T-helper 1 cell treated with Interleukin-12 subunit alpha and Interleukin-12 subunit beta and Interleukin-4 antibody, amounts not matched to agents 30 μg/mL and 1 μg/mL, for 36 hours (primary cell): ENCODE data around the gene MMP10.
"Not testable (repeated sequence)": the region's sequence is repeated elsewhere in the genome, so short reads cannot be mapped to it uniquely, and the experiment has no call there.

Experiments
- H3K27ac Mint-ChIP-seq: one replicate; pipeline ENCODE4 v1.8.0; 2021; ENCODE audit warnings: mild to moderate bottlenecking, mixed read lengths
- H3K27me3 Mint-ChIP-seq: one replicate; pipeline ENCODE4 v1.8.0; 2021; ENCODE audit warnings: low read depth, mixed read lengths
- H3K36me3 Mint-ChIP-seq: one replicate; pipeline ENCODE4 v1.8.0; 2021; ENCODE audit warnings: low read depth, mixed read lengths
- H3K4me1 Mint-ChIP-seq: one replicate; pipeline ENCODE4 v1.8.0; 2021; ENCODE audit warnings: low read depth, mixed read lengths
- H3K4me3 Mint-ChIP-seq: one replicate; pipeline ENCODE4 v1.8.0; 2021; ENCODE audit warnings: mild to moderate bottlenecking, moderate library complexity, mixed read lengths
- H3K9me3 Mint-ChIP-seq: one replicate; pipeline ENCODE4 v1.8.0; 2021; ENCODE audit warnings: mixed read lengths

MMP10 gene

DNA sequence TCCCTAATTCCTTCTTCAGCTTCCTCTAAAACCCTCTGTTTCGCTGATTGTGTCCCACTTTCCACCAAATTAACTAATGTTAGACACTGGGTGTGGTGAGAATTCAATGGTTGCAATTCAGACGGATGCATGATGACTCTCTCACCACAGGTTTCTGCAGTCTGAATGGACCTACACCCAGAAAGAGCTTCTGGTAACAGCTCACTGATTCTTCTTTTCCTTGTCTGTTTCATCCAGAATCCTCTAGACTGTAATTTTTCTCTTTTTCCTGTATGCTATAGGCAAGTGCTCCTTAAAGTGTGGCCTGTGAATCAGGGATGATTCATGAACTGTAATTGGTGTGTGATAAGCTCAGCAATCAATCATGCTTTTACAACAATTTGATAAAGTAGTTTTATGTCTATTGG, 18.1 kb downstream of the MMP10 start:
- H3K9me3 Mint-ChIP-seq: no peaks in the 10 kb centered on the region
- peaks cover 4% of the 10 kb centered on the region for H3K27me3 Mint-ChIP-seq
- no peak overlapping the region for H3K4me3 Mint-ChIP-seq
- H3K36me3 Mint-ChIP-seq: no peaks in the 10 kb centered on the region
- H3K27ac Mint-ChIP-seq: no peak overlapping the region
- H3K4me1 Mint-ChIP-seq: no peaks in the 10 kb centered on the region

GRCh38 chr11:102761646-102762238, 18.7 kb downstream of the MMP10 start:
- H3K4me1 Mint-ChIP-seq: no peaks in the 10 kb centered on the region
- peaks cover 4% of the 10 kb centered on the region for H3K27me3 Mint-ChIP-seq
- H3K9me3 Mint-ChIP-seq: no peaks in the 10 kb centered on the region

DNA sequence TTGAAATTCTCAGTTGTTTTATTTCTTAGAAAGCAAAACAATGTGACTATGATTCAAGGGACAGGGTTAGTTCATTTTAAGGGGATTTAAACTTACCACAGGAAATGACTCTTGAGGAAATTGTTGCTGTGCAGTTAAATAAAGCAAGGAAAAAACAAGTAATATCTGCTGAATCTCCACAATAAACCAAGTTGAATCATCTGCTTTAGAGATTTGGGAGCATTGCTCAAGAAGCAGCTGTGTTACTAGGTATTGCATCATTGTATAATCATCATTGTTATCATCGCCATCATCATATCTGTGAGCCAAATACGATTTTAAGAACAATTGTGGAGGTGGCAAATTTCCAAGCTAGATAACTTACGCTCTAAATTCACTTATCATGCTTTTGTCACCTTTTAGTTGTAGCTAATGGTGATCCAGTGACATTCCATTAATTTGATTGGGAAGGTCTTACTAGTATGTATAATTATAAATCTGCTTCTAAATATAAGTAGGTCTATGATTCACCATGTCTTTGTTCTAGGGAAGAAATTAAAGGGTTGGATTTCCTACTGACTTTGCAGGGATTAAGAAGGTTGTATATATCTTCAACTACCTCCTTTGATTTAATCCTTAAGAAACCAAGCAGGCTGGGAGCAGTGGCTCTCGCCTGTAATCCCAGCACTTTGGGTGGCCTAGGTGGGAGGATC, 19.9 kb downstream of the MMP10 start:
- Mint-ChIP-seq H3K4me3 (no peak overlapping the region), H3K27me3 (peaks cover 7% of the 10 kb centered on the region), H3K36me3 (no peaks in the 10 kb centered on the region), H3K4me1 (no peaks in the 10 kb centered on the region), H3K27ac (no peak overlapping the region), H3K9me3 (no peaks in the 10 kb centered on the region)

More at GRCh38 chr11:102761646-102762238, 18.7 kb downstream of the MMP10 start:
- no peak overlapping the region for H3K27ac Mint-ChIP-seq
- no peaks in the 10 kb centered on the region for H3K36me3 Mint-ChIP-seq
- H3K4me3 Mint-ChIP-seq: no peak overlapping the region

GRCh38 chr11:102757823-102758549, 22.4 kb downstream of the MMP10 start:
- no peak overlapping the region for H3K4me3 Mint-ChIP-seq
- no peaks in the 10 kb centered on the region for H3K4me1 Mint-ChIP-seq
- H3K27ac Mint-ChIP-seq: no peak overlapping the region
- no peaks in the 10 kb centered on the region for H3K36me3 Mint-ChIP-seq
- peaks cover 14% of the 10 kb centered on the region for H3K27me3 Mint-ChIP-seq
- H3K9me3 Mint-ChIP-seq: no peaks in the 10 kb centered on the region

DNA sequence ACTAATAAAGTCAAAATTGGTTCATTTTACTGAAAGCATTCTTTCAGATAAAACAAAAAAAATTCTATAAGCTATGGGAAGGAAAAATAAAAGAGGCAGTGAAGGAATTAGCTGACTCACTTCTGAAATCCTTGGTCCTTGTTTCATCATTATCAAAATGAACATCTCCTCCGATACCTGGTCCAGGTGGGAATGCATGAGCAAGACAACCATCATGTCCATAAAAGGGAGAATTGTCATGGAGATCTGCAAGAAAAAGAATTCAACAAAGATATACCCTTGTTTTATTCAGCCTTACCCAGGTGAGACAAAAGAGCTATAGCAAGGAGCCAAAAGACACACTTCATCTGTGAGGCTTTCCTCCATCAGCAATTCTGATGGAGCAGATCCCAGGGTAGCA, 27.2 kb downstream of the MMP10 start:
- Mint-ChIP-seq H3K36me3 (no peaks in the 10 kb centered on the region), H3K9me3 (no peaks in the 10 kb centered on the region), H3K4me1 (no peaks in the 10 kb centered on the region), H3K27me3 (peaks cover 20% of the 10 kb centered on the region), H3K27ac (no peak overlapping the region), H3K4me3 (no peak overlapping the region)

DNA sequence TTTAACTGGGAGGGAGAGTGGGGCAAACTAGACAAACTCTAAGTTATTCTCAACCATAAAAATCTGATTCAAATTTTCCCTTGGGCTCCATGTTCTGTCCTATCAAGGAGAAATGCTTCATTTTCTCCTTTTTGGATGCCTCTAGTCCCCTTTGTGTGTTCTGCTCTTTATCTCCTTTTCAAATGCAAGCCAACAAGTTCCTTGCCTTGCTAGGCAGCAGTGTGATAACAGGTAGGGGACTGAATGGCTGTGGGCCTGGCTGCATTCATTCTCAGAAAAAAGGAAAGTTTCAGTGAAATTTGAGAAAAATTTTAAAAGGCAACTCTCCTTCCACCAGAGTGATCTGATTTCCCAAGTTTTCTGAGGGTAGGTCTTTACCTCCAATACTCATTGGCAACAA, 28.8 kb downstream of the MMP10 start:
- Mint-ChIP-seq H3K36me3 (no peaks in the 10 kb centered on the region), H3K27ac (no peak overlapping the region), H3K4me3 (no peak overlapping the region), H3K9me3 (no peaks in the 10 kb centered on the region), H3K27me3 (peaks cover 20% of the 10 kb centered on the region), H3K4me1 (no peaks in the 10 kb centered on the region)

GRCh38 chr11:102749101-102749722, 31.2 kb downstream of the MMP10 start:
- no peak overlapping the region for H3K4me3 Mint-ChIP-seq
- H3K9me3 Mint-ChIP-seq: no peaks in the 10 kb centered on the region
- H3K27ac Mint-ChIP-seq: no peak overlapping the region
- H3K27me3 Mint-ChIP-seq: peaks cover 13% of the 10 kb centered on the region
- H3K4me1 Mint-ChIP-seq: no peaks in the 10 kb centered on the region
- H3K36me3 Mint-ChIP-seq: no peaks in the 10 kb centered on the region

- H3K9me3 Mint-ChIP-seq, H3K4me1 Mint-ChIP-seq, H3K27ac Mint-ChIP-seq, H3K36me3 Mint-ChIP-seq, H3K4me3 Mint-ChIP-seq, H3K27me3 Mint-ChIP-seq: not testable (repeated sequence)
These were observed 33.5 kb downstream of the MMP10 start for GRCh38 chr11:102746746-102747578.

- Mint-ChIP-seq H3K27ac (no peak overlapping the region), H3K9me3 (no peaks in the 10 kb centered on the region), H3K36me3 (no peaks in the 10 kb centered on the region), H3K4me3 (no peak overlapping the region), H3K27me3 (no peaks in the 10 kb centered on the region), H3K4me1 (peaks cover 3% of the 10 kb centered on the region)
These were observed 45.8 kb downstream of the MMP10 start for GRCh38 chr11:102734650-102735049.

DNA sequence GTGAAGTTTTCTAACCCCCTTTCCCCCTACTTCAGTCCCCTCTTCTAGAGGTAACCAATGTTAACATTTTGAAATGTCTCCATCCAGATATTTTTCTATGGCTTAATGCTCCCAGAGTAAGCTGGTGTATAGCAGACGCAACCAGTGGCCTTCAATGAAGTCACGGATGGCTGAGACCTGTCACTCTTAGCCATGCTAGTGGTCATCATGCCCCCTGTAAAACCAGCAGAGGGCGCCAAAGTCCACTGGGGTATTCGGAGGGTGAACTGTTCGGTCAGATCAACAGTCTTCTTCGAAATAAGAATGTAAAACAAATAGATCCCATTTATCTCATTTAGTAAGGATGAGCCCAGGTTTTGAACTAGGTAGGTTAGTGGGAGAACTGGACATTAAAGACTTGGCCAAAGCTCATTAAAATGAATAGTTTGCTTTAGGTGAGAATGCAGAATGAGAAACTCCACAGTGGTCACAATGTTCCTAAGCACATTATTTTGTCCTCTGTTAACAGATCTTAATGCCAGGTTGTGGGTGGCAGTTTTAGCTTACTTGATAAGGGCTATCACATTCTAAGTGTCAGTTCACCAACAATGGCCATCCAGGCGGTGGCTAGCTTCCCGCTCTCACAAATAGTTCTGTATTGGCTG, 47.1 kb downstream of the MMP10 start:
- no peaks in the 10 kb centered on the region for H3K27me3 Mint-ChIP-seq
- H3K36me3 Mint-ChIP-seq: no peaks in the 10 kb centered on the region
- no peak overlapping the region for H3K27ac Mint-ChIP-seq
- no peaks in the 10 kb centered on the region for H3K9me3 Mint-ChIP-seq
- peaks cover 3% of the 10 kb centered on the region for H3K4me1 Mint-ChIP-seq
- no peak overlapping the region for H3K4me3 Mint-ChIP-seq

DNA sequence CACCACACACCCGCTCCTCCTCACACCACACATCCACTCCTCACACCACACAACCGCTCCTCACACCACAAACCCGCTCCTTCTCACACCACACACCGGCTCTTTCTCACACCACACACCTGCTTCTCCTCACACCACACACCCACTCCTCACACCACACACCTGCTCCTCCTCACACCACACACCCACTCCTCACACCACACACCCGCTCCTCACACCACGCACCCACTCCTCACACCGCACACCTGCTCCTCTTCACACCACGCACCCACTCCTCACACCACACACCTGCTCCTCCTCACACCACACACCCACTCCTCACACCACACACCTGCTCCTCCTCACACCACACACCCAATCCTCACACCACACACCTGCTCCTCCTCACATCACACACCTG, 49.5 kb downstream of the MMP10 start:
- not testable (repeated sequence) for H3K4me1 Mint-ChIP-seq, H3K4me3 Mint-ChIP-seq, H3K27me3 Mint-ChIP-seq, H3K36me3 Mint-ChIP-seq, H3K9me3 Mint-ChIP-seq, H3K27ac Mint-ChIP-seq

- Mint-ChIP-seq H3K4me1 (peaks cover 3% of the 10 kb centered on the region), H3K4me3 (no peak overlapping the region), H3K27ac (no peak overlapping the region), H3K36me3 (no peaks in the 10 kb centered on the region), H3K9me3 (no peaks in the 10 kb centered on the region), H3K27me3 (no peaks in the 10 kb centered on the region)
These were observed 50.3 kb downstream of the MMP10 start for GRCh38 chr11:102729849-102730815.

- Mint-ChIP-seq H3K4me3 (no peak overlapping the region), H3K27ac (no peak overlapping the region), H3K9me3 (no peaks in the 10 kb centered on the region), H3K27me3 (no peaks in the 10 kb centered on the region), H3K4me1 (no peaks in the 10 kb centered on the region), H3K36me3 (no peaks in the 10 kb centered on the region)
These were observed 52.5 kb downstream of the MMP10 start for GRCh38 chr11:102727890-102728289.
